Measurements from ENCODE around the gene DELE1. TPM values are rescaled to one million over a fixed set of nuclear protein-coding genes. Genes with fewer than 3 reads are reported as not detected.

DELE1 gene
- total RNA-seq, 1 experiment from 2014 or later = 67.6 TPM

DNA sequence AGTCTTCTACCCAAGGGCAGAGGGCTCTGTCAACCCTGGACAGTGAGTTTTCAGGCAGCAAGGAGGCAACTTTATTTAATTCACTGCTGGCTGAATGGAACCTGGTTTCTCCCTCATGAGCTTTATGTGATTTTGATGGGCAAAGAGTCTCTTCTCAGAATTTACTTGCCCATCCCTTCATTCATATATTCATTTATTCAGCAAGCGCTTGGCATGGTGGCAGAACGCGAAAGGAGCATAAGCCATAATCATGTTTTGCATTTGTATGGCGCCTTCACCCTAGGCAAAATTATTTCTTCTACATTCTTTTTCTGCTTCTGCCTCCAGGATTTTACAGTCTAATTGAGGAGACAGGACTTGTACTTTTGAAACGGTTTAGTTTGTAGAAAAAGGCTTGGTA lies 8.0 kb downstream of the DELE1 start:
- H3K27ac Mint-ChIP-seq (ENCODE audit: unreplicated experiment) = no peak overlapping the region
- no peaks in the 10 kb centered on the region for H3K9me3 ChIP-seq
- H3K27me3 Mint-ChIP-seq (ENCODE audit: insufficient read depth, unreplicated experiment) = no peaks in the 10 kb centered on the region
- H3K36me3 ChIP-seq (ENCODE audit: control insufficient read depth, insufficient read depth, low read length) = peaks cover 4% of the 10 kb centered on the region
- no peak for DNase-seq
- H3K9me3 Mint-ChIP-seq (ENCODE audit: unreplicated experiment) = no peaks in the 10 kb centered on the region
- no peak overlapping the region for H3K4me3 ChIP-seq (ENCODE audit: low read depth, low read length)
- no peaks in the 10 kb centered on the region for H3K4me1 Mint-ChIP-seq (ENCODE audit: low read depth, unreplicated experiment)
- intact Hi-C loops (cut with micrococcal nuclease; ENCODE audit: unreplicated experiment) = no loop called here
- BruUV-seq (replicated peaks) = no TSS peak
- no peaks in the 10 kb centered on the region for H3K4me1 ChIP-seq
- TF ChIP-seq, protein P1, sequence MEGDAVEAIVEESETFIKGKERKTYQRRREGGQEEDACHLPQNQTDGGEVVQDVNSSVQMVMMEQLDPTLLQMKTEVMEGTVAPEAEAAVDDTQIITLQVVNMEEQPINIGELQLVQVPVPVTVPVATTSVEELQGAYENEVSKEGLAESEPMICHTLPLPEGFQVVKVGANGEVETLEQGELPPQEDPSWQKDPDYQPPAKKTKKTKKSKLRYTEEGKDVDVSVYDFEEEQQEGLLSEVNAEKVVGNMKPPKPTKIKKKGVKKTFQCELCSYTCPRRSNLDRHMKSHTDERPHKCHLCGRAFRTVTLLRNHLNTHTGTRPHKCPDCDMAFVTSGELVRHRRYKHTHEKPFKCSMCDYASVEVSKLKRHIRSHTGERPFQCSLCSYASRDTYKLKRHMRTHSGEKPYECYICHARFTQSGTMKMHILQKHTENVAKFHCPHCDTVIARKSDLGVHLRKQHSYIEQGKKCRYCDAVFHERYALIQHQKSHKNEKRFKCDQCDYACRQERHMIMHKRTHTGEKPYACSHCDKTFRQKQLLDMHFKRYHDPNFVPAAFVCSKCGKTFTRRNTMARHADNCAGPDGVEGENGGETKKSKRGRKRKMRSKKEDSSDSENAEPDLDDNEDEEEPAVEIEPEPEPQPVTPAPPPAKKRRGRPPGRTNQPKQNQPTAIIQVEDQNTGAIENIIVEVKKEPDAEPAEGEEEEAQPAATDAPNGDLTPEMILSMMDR (IDR thresholded peaks at IDR 0.05; ENCODE audit: insufficient read depth in 1 of 2, low read depth in 1 of 2, low read length in 1 of 2, severe bottlenecking in 1 of 2, unreplicated experiment in 1 of 2) = no peak
- ChIA-PET POLR2A (no interaction called here), CTCF (no interaction called here)
- no peak overlapping the region for H3K4me3 Mint-ChIP-seq (ENCODE audit: unreplicated experiment)
- no peaks in the 10 kb centered on the region for H3K27me3 ChIP-seq (replicated peaks; ENCODE audit: control insufficient read depth, insufficient read depth, low read length)
- H3K36me3 Mint-ChIP-seq (ENCODE audit: insufficient read depth, unreplicated experiment) = peaks cover 63% of the 10 kb centered on the region

- no peak overlapping the region for H3K27ac Mint-ChIP-seq (ENCODE audit: unreplicated experiment)
- BruUV-seq (replicated peaks) = no TSS peak
- Histone ChIP-seq H3K4me3 (ENCODE audit: low read depth, low read length) (no peak overlapping the region), H3K9me3 (no peaks in the 10 kb centered on the region), H3K4me1 (no peaks in the 10 kb centered on the region), H3K36me3 (ENCODE audit: control insufficient read depth, insufficient read depth, low read length) (peaks cover 4% of the 10 kb centered on the region; the same call in 1 of the 2 replicates), H3K27me3 (replicated peaks; ENCODE audit: control insufficient read depth, insufficient read depth, low read length) (no peaks in the 10 kb centered on the region)
- peaks cover 57% of the 10 kb centered on the region for H3K36me3 Mint-ChIP-seq (ENCODE audit: insufficient read depth, unreplicated experiment)
- H3K9me3 Mint-ChIP-seq (ENCODE audit: unreplicated experiment) = no peaks in the 10 kb centered on the region
- H3K4me3 Mint-ChIP-seq (ENCODE audit: unreplicated experiment) = no peak overlapping the region
- no peaks in the 10 kb centered on the region for H3K27me3 Mint-ChIP-seq (ENCODE audit: insufficient read depth, unreplicated experiment)
- DNase-seq = no peak
- ChIA-PET POLR2A (no interaction called here), CTCF (no interaction called here)
- no peaks in the 10 kb centered on the region for H3K4me1 Mint-ChIP-seq (ENCODE audit: low read depth, unreplicated experiment)
- TF ChIP-seq, protein P1 (IDR thresholded peaks at IDR 0.05; ENCODE audit: insufficient read depth in 1 of 2, low read depth in 1 of 2, low read length in 1 of 2, severe bottlenecking in 1 of 2, unreplicated experiment in 1 of 2) = no peak
- intact Hi-C loops (cut with micrococcal nuclease; ENCODE audit: unreplicated experiment) = no loop called here
These were observed 9.5 kb downstream of the DELE1 start for GRCh38 chr5:141933151-141933550.

- Histone ChIP-seq H3K27me3 (replicated peaks; ENCODE audit: control insufficient read depth, insufficient read depth, low read length) (no peaks in the 10 kb centered on the region), H3K9me3 (no peaks in the 10 kb centered on the region), H3K4me3 (ENCODE audit: low read depth, low read length) (no peak overlapping the region), H3K36me3 (ENCODE audit: control insufficient read depth, insufficient read depth, low read length) (peaks cover 2% of the 10 kb centered on the region; the same call in 1 of the 2 replicates), H3K4me1 (no peaks in the 10 kb centered on the region)
- Mint-ChIP-seq H3K4me1 (ENCODE audit: low read depth, unreplicated experiment) (no peaks in the 10 kb centered on the region), H3K9me3 (ENCODE audit: unreplicated experiment) (no peaks in the 10 kb centered on the region), H3K27ac (ENCODE audit: unreplicated experiment) (no peak overlapping the region), H3K4me3 (ENCODE audit: unreplicated experiment) (no peak overlapping the region), H3K36me3 (ENCODE audit: insufficient read depth, unreplicated experiment) (peaks cover 55% of the 10 kb centered on the region), H3K27me3 (ENCODE audit: insufficient read depth, unreplicated experiment) (no peaks in the 10 kb centered on the region)
- POLR2A ChIA-PET = no interaction called here
- TF ChIP-seq, protein P1 (IDR thresholded peaks at IDR 0.05; ENCODE audit: insufficient read depth in 1 of 2, low read depth in 1 of 2, low read length in 1 of 2, severe bottlenecking in 1 of 2, unreplicated experiment in 1 of 2) = no peak
- intact Hi-C loops (cut with micrococcal nuclease; ENCODE audit: unreplicated experiment) = no loop called here
- CTCF ChIA-PET = no interaction called here
- no TSS peak for BruUV-seq (replicated peaks)
- no peak for DNase-seq
These were observed 10.6 kb downstream of the DELE1 start for GRCh38 chr5:141934099-141934844.
